HTR-8/SVneo (cell line): Measurements from ENCODE around the gene MAGEB3.

Source experiments
- DNase-seq: peaks from one replicate; pipeline ENCODE4 v3.0.0; 2011; ENCODE audit warnings: low spot score, mixed read lengths; ENCODE audit not compliant: insufficient read length
- FAIRE-seq: peaks from 2 replicates; lab custom pipeline; 2011; peaks lifted over from hg19 to GRCh38; lab: Jason Lieb, UNC

Gene MAGEB3

DNA sequence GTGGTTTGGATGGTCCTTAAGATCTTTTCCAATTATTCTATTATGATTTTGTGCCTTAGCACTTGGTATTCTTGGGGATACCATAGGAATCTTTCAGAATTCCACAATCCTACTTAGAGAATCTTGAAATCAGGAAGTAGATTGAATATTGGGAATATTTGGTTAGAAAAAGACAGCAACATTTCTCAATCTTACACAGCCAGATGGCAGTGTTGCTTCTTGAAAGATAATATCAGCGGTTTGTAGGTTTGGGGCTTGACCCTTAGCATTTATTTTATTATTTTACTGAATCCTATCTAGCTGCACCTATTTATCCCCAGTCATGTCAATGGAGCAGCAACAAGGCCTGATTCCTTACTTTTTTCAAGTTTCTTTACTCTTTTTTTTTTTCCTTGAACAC is 45.0 kb downstream of the MAGEB3 start:
- no peak for DNase-seq
- FAIRE-seq, result no peak

DNA sequence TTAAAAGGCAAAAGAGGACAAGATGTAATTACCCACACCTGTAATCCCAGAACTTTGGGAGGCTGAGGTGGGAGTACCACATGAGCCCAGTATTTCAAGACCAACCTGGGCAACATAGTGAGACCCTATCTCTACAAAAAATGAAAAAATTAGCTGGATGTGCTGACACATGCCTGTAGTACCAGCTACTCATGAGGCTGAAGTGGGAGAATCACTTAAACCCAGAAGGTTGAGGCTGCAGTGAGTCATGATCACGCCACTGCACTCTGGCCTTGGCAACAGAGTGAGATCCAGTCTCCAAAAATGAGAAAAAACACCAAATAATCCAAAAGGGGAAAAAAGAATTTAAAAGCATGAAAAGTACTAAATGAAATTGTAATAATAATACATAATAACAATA is 47.9 kb downstream of the MAGEB3 start:
- FAIRE-seq, result no peak
- no peak for DNase-seq

DNA sequence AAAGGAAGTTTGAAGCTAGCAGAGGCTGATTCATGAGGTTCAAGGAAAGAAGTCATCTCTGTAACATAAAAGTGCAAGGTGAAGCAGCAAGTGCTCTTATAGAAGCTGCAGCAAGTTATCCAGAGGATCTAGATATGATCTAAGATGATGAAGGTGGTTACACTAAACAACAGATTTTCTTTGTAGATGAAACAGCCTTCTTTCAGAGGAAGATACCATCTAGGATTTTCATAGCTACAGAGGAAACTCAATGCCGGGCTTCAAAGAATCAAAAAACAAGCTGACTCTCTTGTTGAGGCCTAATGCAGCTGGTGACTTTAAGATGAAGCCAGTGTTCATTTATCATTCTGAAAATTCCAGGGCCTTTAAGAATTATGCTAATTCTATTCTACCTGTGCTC is 50.0 kb downstream of the MAGEB3 start:
- DNase-seq (no peak), FAIRE-seq (no peak)

DNA sequence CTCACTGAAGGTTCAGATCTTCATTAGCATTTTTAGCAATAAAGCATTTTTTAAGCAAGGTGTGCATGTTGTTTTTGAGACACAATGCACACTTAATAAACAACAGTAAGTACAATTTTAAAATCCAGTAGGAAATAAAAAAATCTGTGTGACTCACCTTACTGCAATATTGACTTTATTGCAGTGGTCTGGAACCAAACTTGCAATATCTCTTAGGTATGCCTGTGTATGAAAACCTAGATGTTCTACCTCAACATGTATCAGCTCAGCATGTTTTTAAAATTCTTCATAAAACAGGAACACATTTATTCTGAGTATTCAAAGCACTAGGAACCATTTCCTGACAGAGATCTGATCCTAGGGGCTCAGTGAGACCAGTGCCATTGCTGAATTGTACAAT is 52.1 kb downstream of the MAGEB3 start:
- no peak for DNase-seq

DNA sequence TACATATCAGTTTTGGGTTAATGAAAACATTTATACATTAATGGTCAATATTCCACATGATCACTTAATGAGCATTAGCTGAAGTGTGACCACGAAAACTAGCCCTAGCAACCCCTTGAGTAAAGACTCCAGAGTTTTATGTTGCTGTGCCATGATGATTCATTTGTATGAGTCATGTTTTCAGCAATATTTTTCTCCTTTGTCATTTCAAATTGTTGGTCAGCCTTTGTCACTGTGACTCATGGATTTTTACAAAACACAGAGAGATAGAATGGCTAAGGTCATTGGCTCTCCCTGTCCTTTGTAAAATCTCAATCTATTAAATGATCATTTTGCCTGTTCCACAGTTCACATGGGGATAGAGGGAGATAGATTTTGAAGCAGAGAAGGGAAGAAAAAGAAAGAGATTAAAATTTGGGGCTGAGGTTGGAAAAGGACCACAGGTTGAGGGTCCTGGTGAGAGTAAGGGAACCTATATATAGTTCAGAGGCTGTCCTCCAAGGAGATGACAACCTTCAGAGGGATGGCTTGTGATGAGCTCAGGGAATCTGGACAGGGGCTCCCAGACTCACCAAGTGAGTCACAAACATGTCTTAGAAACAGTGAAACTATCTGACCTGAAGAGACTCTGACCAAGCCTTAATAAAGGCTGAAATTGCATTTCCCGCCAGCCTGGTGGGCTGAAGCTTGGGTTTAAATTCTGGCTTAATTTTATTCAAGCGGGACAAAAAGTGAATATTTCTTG is 53.2 kb downstream of the MAGEB3 start:
- FAIRE-seq (peak; percentile 88), DNase-seq (peak; percentile 74)

More for the DNA sequence above, 52.1 kb downstream of the MAGEB3 start:
- no peak for FAIRE-seq
